ENCODE data around the gene MAN1C1.

MAN1C1 gene

DNA sequence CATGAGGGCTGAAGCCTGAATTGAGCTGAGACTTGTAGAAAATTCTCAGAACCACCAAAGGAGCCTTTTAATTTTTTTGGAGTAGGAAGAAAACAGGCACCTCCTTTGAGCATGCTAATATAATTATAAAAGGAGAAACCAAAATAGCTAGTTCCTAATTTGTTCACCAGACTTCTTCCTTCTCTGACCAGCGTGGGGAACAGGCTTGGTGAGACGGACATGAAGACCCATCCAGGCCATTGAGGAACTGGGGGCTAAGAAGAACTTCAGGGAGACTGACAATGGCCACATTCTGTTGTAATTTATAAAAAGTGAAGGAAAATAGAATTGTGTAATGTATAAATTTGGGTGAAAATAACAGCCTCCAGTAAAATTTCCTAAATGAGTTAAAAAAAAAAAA is 62.6 kb downstream of the MAN1C1 start:
- TF ChIP-seq POLR2AphosphoS5 (IDR thresholded peaks at IDR 0.05; ENCODE audit: low read depth, low read length): no peak
- TF ChIP-seq TAF1 (IDR thresholded peaks at IDR 0.05; ENCODE audit: borderline replicate concordance, low read depth, low read length): no peak
- TF ChIP-seq POLR2A (IDR thresholded peaks at IDR 0.05; ENCODE audit: low read depth, low read length): no peak
- no peak for FAIRE-seq
- no peak for DNase-seq (ENCODE audit: insufficient read length)

DNA sequence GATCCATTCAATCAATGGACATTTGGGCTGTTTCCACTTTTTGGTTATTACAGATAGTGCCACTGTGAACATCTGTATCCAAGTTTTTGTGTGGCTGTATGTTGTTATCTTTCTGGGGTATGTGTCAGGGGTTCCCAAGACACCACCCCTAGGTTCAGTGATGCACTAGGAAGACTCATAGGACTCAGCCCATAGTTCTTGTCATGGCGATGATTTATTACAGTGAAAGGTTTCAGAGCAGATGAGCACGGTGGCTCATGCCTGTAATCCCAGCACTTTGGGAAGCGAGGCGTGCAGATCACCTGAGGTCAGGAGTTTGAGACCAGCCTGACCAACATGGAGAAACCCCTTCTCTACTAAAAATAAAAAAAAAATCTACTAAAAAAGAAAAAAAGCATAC is 64.1 kb downstream of the MAN1C1 start:
- TF ChIP-seq TAF1 (IDR thresholded peaks at IDR 0.05; ENCODE audit: borderline replicate concordance, low read depth, low read length): no peak
- TF ChIP-seq POLR2AphosphoS5 (IDR thresholded peaks at IDR 0.05; ENCODE audit: low read depth, low read length): no peak
- no peak for TF ChIP-seq POLR2A (IDR thresholded peaks at IDR 0.05; ENCODE audit: low read depth, low read length)
- no peak for FAIRE-seq

DNA sequence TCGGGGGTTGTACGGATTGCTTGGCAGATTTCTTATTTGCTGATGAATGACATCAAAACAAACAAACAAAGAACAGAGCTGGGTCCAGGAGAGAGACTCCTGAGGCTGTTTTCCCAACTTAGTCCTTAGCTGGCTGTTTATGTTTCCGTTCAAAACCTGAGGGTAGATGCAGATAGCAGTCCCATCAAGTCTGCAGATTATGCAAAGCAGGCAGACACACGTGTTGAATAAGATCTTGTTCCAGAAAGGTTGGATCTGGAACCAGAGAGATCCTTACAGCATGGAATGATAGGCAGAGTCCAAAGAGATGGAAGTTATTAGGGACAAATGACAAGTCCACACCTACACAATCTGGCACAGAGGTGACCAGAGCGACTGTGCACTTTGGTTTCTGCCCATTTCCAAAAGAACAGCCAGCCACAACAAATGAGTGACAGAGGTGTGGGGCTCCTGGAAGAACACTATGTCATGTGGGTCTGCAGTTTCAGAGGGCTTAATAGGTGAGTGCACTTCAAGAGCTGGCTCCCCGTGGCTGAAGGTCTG is 65.5 kb downstream of the MAN1C1 start:
- no peak for FAIRE-seq
- no peak for DNase-seq (ENCODE audit: insufficient read length)
- TF ChIP-seq POLR2A (IDR thresholded peaks at IDR 0.05; ENCODE audit: low read depth, low read length) (no peak), POLR2AphosphoS5 (IDR thresholded peaks at IDR 0.05; ENCODE audit: low read depth, low read length) (no peak), TAF1 (IDR thresholded peaks at IDR 0.05; ENCODE audit: borderline replicate concordance, low read depth, low read length) (no peak)

More for the DNA sequence above, 64.1 kb downstream of the MAN1C1 start:
- no peak for DNase-seq (ENCODE audit: insufficient read length)

DNA sequence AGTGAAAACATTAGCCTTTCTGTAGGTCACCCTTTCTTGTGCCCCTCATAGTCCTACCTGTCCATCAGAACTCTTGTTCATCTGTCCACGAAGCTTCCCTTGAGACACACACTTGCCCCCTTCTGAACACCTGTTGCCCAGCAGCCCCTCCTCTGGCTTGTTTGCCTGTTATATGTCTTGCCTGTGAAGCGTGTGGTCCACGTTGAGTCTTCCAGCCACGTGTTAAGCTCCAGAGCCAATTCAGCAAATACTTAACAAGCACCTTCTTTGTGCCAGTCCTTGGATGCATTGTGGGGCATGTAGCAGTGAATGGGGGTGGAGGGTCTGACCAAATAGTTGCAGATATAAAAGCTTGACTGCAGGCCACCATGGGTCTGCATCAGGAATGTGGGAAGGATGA is 66.6 kb downstream of the MAN1C1 start:
- DNase-seq (ENCODE audit: insufficient read length): no peak
- no peak for FAIRE-seq
- TF ChIP-seq POLR2AphosphoS5 (IDR thresholded peaks at IDR 0.05; ENCODE audit: low read depth, low read length) (no peak), POLR2A (IDR thresholded peaks at IDR 0.05; ENCODE audit: low read depth, low read length) (no peak), TAF1 (IDR thresholded peaks at IDR 0.05; ENCODE audit: borderline replicate concordance, low read depth, low read length) (no peak)

DNA sequence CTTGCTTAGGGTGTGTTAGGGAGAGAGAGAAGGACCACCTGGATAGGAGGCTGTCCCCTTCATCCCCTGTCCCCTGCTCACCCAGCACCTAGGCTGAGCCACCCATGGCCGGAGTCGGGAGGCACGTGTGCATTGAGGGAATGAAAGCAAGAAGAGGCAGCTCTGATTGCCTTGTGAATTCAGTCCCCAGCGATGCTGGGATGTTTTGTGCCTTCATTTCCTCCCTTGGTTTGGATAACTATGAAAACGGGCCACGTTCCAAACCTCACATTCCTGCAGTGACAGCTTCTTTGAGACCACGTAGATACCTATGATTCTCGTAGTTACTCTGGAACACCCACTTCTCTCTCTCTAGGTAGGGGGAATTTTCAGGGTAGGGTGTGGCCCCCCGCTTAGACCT is 67.1 kb downstream of the MAN1C1 start:
- FAIRE-seq: no peak

DNA sequence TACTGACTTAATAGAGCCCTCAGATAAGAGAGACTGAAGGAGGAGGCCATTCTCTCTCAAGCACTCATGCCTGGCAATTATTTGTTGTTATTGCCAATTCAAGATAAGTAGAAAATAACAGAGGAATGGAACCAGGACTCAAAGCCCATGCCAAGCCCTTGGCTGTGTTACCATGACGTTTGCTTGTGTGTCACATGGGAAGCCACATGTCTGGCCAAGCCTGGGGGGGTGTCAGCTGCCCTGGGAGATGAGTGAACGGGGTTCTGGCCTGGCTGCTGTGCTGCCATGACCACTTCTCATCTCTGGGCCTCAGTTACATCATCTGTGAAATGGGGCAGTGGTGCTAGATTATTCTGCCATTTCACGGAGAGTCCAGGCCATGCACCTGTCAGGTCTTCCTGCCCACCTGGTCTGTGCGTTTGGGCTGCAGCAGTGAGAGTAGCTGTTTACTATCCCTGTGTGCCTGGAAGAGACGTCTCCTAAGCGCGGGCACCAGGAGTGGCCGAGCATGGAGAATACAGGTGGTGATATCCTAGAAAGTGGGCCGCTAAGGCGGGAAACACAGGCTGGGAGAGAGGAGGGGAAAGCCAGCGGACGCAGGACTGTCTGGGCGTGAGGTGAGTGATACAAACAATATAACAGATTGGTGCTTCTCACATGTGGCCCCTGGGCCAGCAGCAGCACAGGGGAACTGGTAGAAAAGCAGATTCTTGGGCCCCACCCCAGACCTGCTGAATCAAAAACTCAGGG is 67.8 kb downstream of the MAN1C1 start:
- FAIRE-seq (no peak), DNase-seq (ENCODE audit: insufficient read length) (no peak)
- no peak for TF ChIP-seq POLR2A (IDR thresholded peaks at IDR 0.05; ENCODE audit: low read depth, low read length)
- no peak for TF ChIP-seq TAF1 (IDR thresholded peaks at IDR 0.05; ENCODE audit: borderline replicate concordance, low read depth, low read length)
- no peak for TF ChIP-seq POLR2AphosphoS5 (IDR thresholded peaks at IDR 0.05; ENCODE audit: low read depth, low read length)

More for the DNA sequence above, 67.1 kb downstream of the MAN1C1 start:
- DNase-seq (ENCODE audit: insufficient read length): no peak
- TF ChIP-seq POLR2A (IDR thresholded peaks at IDR 0.05; ENCODE audit: low read depth, low read length) (no peak), TAF1 (IDR thresholded peaks at IDR 0.05; ENCODE audit: borderline replicate concordance, low read depth, low read length) (no peak), POLR2AphosphoS5 (IDR thresholded peaks at IDR 0.05; ENCODE audit: low read depth, low read length) (no peak)

DNA sequence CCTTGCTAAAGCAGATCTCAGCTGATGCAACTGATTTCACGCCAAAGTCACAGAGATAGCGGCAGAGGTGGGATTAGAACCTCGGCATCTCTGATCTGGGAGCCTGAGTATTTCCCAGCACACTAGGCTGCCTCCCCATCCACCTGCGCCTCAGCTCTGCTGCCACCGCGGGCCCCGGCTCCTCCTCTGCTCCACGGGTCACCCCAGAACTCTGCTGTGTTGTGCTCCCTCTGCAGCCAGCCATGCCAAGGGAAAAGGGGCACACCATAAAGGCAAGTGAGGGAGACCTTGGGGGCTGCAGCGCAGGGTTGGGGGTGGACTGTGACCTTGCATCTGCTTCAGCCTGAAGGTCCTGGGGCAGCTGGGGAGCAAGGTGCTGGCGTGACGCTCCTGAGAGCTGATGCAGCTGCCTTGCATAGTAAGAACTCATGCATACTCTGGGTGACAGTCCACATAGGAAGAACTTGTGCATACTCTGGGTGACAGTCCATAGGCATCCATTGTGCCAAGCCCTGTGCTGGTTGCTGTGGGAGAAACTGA is 68.7 kb downstream of the MAN1C1 start:
- FAIRE-seq (no peak), DNase-seq (ENCODE audit: insufficient read length) (no peak)
- no peak for TF ChIP-seq TAF1 (IDR thresholded peaks at IDR 0.05; ENCODE audit: borderline replicate concordance, low read depth, low read length)
- TF ChIP-seq POLR2AphosphoS5 (IDR thresholded peaks at IDR 0.05; ENCODE audit: low read depth, low read length): no peak
- no peak for TF ChIP-seq POLR2A (IDR thresholded peaks at IDR 0.05; ENCODE audit: low read depth, low read length)

DNA sequence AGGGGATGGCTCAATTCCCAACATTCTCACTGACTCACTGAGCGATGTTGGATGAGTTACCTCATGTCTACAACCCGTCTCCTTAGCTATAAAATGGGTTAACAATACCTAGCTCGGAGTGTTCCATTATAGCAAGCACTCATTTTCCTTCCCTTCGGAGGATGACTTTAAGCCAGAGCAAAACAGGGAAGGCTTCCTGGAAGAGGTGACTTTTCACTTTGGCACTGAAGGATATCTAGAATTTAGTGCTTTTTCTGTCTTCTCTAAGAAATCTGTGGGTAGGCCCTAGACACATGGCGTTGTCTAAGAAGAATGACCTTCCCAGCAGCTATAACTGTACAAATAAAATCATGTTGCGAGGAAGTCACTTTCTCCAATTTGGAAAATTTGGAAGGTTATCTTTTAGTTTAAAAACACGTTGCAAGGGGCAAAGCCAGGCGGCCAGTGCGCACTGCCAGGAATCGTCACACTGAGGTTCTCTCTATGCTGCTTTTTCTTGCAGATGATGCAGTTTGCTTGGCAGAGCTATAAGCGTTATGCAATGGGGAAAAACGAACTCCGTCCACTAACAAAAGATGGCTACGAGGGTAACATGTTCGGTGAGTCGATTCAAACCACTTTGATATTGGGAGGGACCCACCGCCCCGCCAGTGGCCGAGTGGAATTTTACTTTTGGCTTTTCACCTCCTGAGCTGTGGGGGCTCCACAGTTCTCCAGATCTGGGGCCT is 69.5 kb downstream of the MAN1C1 start:
- DNase-seq (ENCODE audit: insufficient read length): no peak
- TF ChIP-seq TAF1 (IDR thresholded peaks at IDR 0.05; ENCODE audit: borderline replicate concordance, low read depth, low read length): no peak
- no peak for TF ChIP-seq POLR2AphosphoS5 (IDR thresholded peaks at IDR 0.05; ENCODE audit: low read depth, low read length)
- no peak for TF ChIP-seq POLR2A (IDR thresholded peaks at IDR 0.05; ENCODE audit: low read depth, low read length)
- no peak for FAIRE-seq

DNA sequence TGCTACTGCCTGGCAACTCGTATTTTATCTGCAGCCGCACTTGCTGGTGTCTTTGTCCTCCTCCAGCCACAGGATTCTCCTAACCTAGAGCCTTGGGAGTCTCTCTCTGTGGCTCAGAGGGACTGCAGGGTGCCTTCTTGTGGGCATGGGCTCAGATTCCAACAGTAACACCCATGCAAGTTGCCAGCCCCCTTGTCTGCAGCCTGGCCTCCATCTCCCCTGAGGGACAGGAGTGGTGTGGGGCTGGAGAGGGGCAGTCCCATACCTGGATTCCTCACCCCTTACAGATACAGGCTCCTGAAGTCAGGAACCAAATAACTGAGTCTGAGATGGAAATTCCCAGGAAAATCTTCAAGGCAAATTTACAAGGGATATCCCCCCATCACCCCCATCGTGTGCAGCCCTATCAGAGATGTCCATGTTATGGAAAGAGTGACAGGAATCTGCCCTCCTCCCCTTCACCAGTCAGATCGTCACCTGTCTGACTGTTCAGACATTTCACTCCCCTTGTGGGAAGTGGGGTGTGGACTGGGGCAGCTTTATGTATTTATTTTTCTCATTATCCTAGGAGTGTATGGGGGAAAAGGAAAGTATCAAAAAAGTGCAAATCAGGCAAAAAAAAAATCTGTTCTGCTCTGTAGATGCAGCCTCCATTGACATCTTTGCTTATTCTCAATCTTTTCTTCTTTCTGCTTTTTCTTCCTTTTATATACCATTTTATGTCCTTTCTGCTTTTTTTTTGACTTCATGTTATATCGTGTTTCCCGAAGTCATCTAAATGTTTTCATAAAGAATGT is 70.8 kb downstream of the MAN1C1 start:
- TF ChIP-seq POLR2A (IDR thresholded peaks at IDR 0.05; ENCODE audit: low read depth, low read length) (no peak), POLR2AphosphoS5 (IDR thresholded peaks at IDR 0.05; ENCODE audit: low read depth, low read length) (no peak), TAF1 (IDR thresholded peaks at IDR 0.05; ENCODE audit: borderline replicate concordance, low read depth, low read length) (no peak)
- no peak for FAIRE-seq

DNA sequence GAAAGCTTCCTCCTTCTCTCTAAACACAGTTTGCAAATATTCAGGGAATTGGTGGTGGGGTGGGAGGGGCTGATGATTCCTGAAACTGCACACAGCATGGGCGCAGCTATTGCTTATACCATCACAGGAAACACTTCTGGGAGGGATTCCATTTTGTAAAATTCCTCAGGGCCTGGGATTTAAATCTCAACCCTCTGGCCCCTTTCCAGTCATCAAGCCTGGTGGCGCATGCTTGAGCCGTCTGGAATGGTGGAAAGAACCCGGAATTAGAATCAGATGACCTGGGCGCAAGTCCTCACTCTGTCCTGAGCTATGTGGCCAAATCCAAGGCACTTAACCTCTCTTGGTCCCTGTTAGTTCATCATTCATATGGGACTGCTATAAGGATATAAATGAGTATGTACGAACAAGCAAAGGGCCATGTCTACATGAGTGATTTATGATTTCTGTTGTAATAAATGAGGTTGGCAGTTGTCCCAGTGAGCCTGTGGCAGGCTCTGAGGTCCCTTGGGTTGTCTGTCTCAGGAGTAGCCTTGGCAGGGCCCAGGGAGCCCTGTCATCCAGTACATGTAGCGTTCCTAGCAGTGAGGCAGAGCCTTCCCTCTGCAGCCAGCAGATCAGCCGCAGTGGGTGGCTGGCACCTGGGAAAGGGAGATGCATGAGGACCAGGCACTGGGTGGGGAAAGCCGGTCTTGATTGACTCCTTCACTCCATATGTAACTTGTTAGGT is 72.0 kb downstream of the MAN1C1 start:
- DNase-seq (ENCODE audit: insufficient read length): no peak
- no peak for TF ChIP-seq POLR2AphosphoS5 (IDR thresholded peaks at IDR 0.05; ENCODE audit: low read depth, low read length)
- no peak for TF ChIP-seq TAF1 (IDR thresholded peaks at IDR 0.05; ENCODE audit: borderline replicate concordance, low read depth, low read length)
- TF ChIP-seq POLR2A (IDR thresholded peaks at IDR 0.05; ENCODE audit: low read depth, low read length): no peak
- no peak for FAIRE-seq

More for the DNA sequence above, 70.8 kb downstream of the MAN1C1 start:
- DNase-seq (ENCODE audit: insufficient read length): no peak

Data from GM12892 (cell line).